Measurements from ENCODE around the gene PXT1.

Gene PXT1

GRCh38 chr6:36343109-36343680, 99.5 kb downstream of the PXT1 start:
- peaks cover 5% of the 10 kb centered on the region for H3K4me1 Mint-ChIP-seq
- ATAC-seq (replicated peaks; ENCODE audit: extremely low read depth, poor library complexity, severe bottlenecking) (no peak), DNase-seq (ENCODE audit: low spot score in 2 of 2) (no peak)
- no peak overlapping the region for H3K27ac Mint-ChIP-seq (ENCODE audit: low read depth)
- H3K36me3 Mint-ChIP-seq (ENCODE audit: insufficient read depth), result no peaks in the 10 kb centered on the region
- peaks cover 23% of the 10 kb centered on the region for H3K27me3 Mint-ChIP-seq
- H3K4me3 Mint-ChIP-seq, result no peak overlapping the region
- H3K9me3 Mint-ChIP-seq, result no peaks in the 10 kb centered on the region

GRCh38 chr6:36340618-36341454, 101.8 kb downstream of the PXT1 start:
- Mint-ChIP-seq H3K27me3 (peaks cover 35% of the 10 kb centered on the region), H3K27ac (ENCODE audit: low read depth) (no peak overlapping the region), H3K4me1 (peaks cover 11% of the 10 kb centered on the region), H3K9me3 (no peaks in the 10 kb centered on the region), H3K4me3 (no peak overlapping the region), H3K36me3 (ENCODE audit: insufficient read depth) (no peaks in the 10 kb centered on the region)
- ATAC-seq (replicated peaks; ENCODE audit: extremely low read depth, poor library complexity, severe bottlenecking), result peak; percentile 60
- DNase-seq (ENCODE audit: low spot score in 2 of 2), result peak; percentile 48 to 61
